HG02623 (cell line): ENCODE data around the gene SEPHS2.
A peak's percentile ranks its signal among the peaks of the same experiment; 100 is the strongest.
"Not testable (repeated sequence)": the region's sequence is repeated elsewhere in the genome, so short reads cannot be mapped to it uniquely, and the experiment has no call there.

Experiments
- ATAC-seq: cut with Tn5 transposase; IDR thresholded peaks from one replicate; pipeline ENCODE4 v1.9.1; 2021; ENCODE audit warnings: moderate library complexity; ENCODE audit not compliant: unreplicated experiment

SEPHS2 gene

DNA sequence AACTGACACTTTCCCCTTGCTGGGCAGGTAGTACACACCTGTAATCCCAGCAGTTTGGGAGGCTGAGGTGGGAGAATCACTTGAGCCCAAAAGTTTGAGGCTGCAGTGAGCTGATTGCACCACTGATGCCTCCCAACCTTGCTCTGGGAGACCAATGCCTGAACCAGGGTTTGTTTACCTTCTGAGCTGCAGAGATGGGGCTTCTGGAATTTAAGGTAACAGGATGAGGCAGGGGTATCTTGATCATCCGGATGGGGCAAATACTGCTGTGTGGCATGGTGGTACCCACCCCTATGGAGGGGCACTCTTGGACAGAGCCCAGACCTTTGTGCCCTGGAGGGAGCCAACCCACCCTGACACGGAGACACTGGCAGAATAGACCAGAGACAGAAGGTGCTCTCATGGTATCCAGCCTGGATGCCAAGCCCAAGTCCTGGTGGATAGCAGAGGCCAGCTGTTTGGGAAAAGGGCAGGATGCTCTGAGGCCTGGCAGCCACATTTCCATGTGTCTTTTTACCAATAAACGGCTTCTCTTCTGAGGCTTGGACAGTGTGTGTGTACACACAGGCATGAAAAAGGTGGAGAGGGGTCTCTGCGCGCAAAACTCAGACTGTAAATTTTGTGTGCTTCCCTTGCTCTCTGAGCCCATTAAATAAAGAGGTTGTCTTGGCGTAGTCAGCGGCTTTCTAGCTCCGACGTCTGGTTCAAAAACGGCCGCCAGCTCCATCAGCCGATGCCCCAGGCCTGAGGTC is 46.1 kb downstream of the SEPHS2 start:
- ATAC-seq: no peak

DNA sequence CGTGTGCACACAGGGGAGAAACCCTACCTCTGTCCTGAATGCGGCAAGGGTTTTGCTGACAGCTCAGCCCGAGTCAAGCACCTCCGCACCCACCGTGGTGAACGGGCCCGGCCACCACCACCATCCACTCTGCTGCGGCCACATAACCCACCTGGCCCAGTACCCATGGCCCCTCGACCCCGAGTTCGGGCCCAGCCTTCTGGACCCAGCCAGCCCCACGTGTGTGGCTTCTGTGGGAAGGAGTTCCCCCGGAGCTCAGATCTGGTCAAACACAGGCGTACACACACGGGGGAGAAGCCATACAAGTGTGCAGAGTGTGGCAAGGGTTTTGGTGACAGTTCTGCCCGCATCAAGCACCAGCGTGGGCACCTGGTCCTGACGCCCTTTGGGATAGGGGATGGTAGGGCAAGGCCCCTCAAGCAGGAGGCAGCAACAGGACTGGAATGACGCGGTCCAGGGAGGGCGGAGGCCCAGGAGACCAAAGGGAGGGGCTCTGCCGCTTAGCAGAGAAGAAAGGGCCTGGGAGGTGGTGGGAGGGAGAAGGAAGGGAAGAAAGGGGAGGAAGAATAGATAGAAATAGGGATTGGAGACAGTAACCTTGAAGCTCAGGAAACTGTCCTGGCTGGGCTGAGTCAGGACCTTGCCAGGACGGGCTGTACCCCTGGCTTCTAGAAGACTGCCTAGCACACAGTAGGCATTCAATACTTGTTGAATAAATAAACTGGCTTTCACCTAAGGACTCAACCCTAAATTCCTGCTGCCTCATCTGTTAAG is 46.8 kb downstream of the SEPHS2 start:
- no peak for ATAC-seq

DNA sequence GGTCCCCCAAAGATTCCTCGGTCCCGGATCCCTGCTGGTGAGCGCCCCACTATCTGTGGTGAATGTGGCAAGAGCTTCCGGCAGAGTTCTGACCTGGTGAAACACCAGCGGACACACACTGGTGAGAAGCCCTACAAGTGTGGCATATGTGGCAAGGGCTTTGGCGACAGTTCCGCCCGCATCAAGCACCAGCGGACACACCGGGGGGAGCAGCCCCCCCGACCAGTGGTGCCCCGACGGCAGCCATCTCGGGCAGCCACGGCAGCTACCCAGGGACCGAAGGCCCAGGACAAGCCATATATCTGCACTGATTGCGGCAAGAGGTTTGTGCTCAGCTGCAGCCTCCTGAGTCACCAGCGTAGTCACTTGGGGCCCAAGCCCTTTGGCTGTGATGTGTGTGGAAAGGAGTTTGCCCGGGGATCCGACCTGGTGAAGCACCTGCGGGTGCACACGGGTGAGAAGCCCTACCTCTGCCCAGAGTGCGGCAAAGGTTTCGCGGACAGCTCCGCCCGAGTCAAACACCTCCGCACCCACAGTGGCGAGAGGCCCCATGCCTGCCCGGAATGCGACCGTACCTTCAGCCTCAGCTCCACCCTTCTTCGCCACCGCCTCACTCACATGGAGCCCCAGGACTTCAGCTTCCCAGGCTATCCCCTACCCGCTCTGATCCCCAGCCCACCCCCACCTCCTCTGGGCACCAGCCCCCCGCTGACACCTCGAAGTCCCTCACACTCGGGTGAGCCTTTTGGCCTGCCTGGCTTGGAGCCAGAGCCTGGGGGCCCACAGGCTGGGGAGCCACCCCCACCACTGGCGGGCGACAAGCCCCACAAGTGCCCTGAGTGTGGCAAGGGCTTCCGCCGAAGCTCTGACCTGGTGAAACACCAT is 47.7 kb downstream of the SEPHS2 start:
- ATAC-seq: no peak

DNA sequence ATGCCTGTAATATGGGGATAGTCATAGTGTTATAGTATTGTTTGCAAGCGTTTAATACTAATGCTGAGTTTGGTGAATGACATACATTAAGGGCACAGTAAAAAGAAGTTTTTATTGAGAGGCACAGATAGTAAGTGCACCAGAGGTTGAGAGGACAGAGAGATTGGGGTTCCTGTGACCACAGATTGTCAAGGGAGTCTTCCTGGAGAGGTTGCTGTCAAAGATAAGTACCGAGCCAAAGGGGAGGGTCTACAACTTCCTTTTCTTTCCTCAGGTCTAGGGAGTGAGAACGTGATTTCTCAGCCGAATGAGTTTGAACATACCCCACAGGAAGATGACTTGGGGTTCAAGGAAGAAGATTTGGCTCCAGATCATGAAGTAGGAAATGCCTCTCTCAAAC is 48.6 kb downstream of the SEPHS2 start:
- ATAC-seq: no peak

DNA sequence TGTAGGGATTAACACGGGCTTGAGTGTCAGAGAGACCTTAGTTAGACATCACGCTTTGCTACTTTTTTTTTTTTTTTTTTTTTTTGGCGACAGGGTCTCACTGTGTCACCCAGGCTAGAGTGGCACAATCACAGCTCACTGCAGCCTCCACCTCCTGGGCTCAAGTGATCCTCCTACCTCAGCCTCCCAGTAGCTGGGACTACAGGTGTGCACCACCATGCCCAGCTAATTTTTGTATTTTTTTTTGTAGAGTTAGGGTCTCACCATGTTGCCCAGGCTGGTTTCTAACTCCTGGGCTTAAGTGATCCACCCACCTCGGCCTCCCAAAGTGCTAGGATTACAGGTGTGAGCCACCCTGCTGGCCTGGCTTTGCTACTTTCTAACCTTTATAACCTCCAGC is 49.0 kb downstream of the SEPHS2 start:
- ATAC-seq: not testable (repeated sequence)

DNA sequence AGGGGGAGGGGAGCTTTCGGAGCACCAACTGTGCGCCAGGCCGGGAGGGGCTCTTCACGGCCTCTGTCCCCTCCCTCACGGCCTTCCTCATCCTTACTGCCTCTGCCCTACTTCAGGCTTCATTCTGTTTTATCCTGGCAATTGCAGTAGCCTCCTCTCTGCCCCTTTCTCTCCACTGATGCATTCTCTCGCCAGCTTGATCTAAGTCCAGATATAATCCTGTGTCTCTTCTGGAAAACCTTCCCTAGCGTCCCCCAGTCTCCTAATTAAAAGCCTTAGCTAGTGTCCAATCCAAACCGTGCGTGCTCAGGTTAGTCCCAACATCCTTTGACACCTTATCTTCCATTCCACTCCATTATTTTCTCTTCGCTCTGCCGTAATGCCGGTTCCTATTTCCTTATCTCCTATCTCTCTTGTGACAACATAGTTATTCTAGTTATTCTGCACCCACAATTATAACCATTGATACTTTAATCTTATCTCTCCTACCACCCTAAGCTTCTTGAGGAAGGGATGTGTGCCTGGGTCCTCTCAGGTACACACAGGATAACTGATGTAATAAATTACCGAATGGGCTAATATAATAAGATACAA is 49.6 kb downstream of the SEPHS2 start:
- ATAC-seq: no peak

DNA sequence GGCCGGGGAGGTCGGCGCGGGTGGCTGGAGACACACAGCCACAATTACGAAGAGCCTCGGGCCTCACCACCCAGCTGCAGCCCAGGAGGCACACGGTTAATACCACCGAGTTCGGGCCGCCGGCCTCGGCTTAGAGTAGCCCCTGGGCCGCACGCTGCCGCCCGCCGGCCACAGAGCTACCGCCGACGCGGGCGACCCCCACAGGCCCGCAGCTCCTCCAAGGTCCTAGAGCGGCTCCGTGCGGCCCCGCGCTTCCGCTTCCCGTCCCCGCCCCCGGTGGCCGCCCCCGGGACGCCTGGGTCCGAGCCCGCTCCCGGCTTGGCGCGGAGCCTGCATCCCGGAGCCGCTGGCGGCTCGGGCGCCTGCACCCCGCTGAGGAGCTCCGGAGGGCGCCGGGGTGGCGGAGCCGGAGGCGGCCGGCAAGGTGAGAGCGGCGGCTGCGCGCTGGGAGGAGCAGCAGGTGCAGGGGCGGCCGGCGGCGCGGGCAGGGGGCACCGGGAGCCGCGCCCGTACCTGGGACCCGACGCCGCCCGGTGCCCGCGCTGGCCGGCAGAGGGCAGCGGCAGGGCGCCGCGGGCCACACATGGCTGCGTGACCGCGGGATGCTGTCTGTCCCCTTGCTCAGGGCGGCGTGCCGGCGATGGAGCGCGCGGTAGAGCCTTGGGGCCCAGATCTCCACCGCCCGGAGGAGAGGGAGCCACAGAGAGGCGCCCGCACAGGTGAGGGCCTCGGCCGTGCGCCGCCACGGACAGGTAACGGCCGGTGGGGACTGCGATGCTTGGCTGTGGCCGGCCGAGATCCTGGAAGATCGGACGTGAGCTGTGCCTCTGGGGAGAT is 50.3 kb downstream of the SEPHS2 start, which contains the start of gene ZNF48:
Gene ZNF48 (plus strand): TSS at position 266 of the 837 bp plus-strand sequence. CDS start 375 bp downstream, at position 641.
- ATAC-seq: peak; percentile 74

DNA sequence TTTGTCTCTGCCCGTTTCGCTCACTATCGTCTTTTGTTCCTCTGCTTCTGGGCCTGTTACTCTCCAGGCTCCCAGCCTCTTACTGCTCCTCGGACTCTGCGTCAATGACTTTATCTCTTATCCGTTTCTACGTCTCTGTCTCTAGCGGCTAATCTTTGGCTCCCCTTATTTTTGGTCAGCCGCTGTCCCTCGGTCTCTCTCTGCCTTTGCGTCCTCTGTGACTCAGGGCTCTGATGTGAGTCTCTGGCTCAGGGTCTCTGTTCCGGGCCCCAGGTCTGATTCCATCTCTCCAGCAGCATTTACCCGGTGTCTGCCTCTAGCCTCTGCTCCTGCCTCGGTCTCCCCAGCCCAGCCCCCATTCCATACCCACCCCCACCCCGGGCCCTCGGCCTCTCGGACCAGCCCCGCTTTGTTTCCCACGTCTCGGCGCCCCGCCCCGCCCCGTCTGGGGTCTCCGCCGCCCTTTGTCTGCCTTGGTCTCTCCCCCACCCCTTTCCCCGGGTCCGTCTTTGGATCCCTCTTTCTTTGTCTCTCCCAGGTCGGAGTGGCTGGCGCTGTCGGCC is 51.0 kb downstream of the SEPHS2 start:
- ATAC-seq: no peak
